ENCODE results near the gene SPNS2.

The SPNS2 gene

GRCh38 chr17:4584917-4585637, 86.4 kb downstream of the SPNS2 start:
- no peak overlapping the region for H3K27ac Mint-ChIP-seq
- H3K27me3 Mint-ChIP-seq (ENCODE audit: low read depth, poor library complexity) = peaks cover 58% of the 10 kb centered on the region
- peaks cover 83% of the 10 kb centered on the region for H3K4me1 Mint-ChIP-seq
- H3K36me3 Mint-ChIP-seq (ENCODE audit: low read depth) = no peaks in the 10 kb centered on the region
- DNase-seq = peak; percentile 56
- TF ChIP-seq CTCF (IDR thresholded peaks at IDR 0.05) = no peak
- H3K4me3 Mint-ChIP-seq = peak overlapping the region; percentile 89
- H3K9me3 Mint-ChIP-seq = no peaks in the 10 kb centered on the region

GRCh38 chr17:4585638-4585994, 86.9 kb downstream of the SPNS2 start:
- Mint-ChIP-seq H3K4me3 (peak overlapping the region; percentile 89), H3K27me3 (ENCODE audit: low read depth, poor library complexity) (peaks cover 64% of the 10 kb centered on the region), H3K9me3 (no peaks in the 10 kb centered on the region), H3K4me1 (peaks cover 83% of the 10 kb centered on the region), H3K36me3 (ENCODE audit: low read depth) (no peaks in the 10 kb centered on the region), H3K27ac (no peak overlapping the region)
- TF ChIP-seq CTCF (IDR thresholded peaks at IDR 0.05) = no peak
- no peak for DNase-seq

- Mint-ChIP-seq H3K27me3 (ENCODE audit: low read depth, poor library complexity) (peaks cover 63% of the 10 kb centered on the region), H3K36me3 (ENCODE audit: low read depth) (no peaks in the 10 kb centered on the region), H3K4me1 (peaks cover 81% of the 10 kb centered on the region), H3K27ac (no peak overlapping the region), H3K4me3 (peak overlapping the region; percentile 89), H3K9me3 (no peaks in the 10 kb centered on the region)
- no peak for DNase-seq
- no peak for TF ChIP-seq CTCF (IDR thresholded peaks at IDR 0.05)
Observed at GRCh38 chr17:4586043-4586442, 87.4 kb downstream of the SPNS2 start.

- H3K4me1 Mint-ChIP-seq = peaks cover 79% of the 10 kb centered on the region
- no peak for TF ChIP-seq CTCF (IDR thresholded peaks at IDR 0.05)
- no peak for DNase-seq
- H3K36me3 Mint-ChIP-seq (ENCODE audit: low read depth) = no peaks in the 10 kb centered on the region
- no peak overlapping the region for H3K4me3 Mint-ChIP-seq
- peaks cover 58% of the 10 kb centered on the region for H3K27me3 Mint-ChIP-seq (ENCODE audit: low read depth, poor library complexity)
- no peaks in the 10 kb centered on the region for H3K9me3 Mint-ChIP-seq
- H3K27ac Mint-ChIP-seq = no peak overlapping the region
Observed at GRCh38 chr17:4587195-4587594, 88.5 kb downstream of the SPNS2 start.

- H3K27me3 Mint-ChIP-seq (ENCODE audit: low read depth, poor library complexity) = peaks cover 54% of the 10 kb centered on the region
- H3K4me3 Mint-ChIP-seq = no peak overlapping the region
- H3K27ac Mint-ChIP-seq = no peak overlapping the region
Observed at GRCh38 chr17:4587803-4588202, 89.1 kb downstream of the SPNS2 start.

More at GRCh38 chr17:4587803-4588202, 89.1 kb downstream of the SPNS2 start:
- Mint-ChIP-seq H3K36me3 (ENCODE audit: low read depth) (no peaks in the 10 kb centered on the region), H3K4me1 (peaks cover 79% of the 10 kb centered on the region), H3K9me3 (no peaks in the 10 kb centered on the region)
- no peak for TF ChIP-seq CTCF (IDR thresholded peaks at IDR 0.05)
- no peak for DNase-seq
